HG03103 (cell line): Measurements from ENCODE around the gene BCL11A.

ENCODE experiments used
- ATAC-seq: cut with Tn5 transposase; IDR thresholded peaks from one replicate; pipeline ENCODE4 v1.9.1; 2021; ENCODE audit warnings: low read depth; ENCODE audit not compliant: unreplicated experiment

Gene BCL11A

GRCh38 chr2:60560734-60561644 lies 7.5 kb upstream of the BCL11A start:
- peak; percentile 47 for ATAC-seq

GRCh38 chr2:60559880-60560279 lies 6.4 kb upstream of the BCL11A start:
- no peak for ATAC-seq

GRCh38 chr2:60558536-60558935 lies 5.1 kb upstream of the BCL11A start:
- ATAC-seq, result no peak

- no peak for ATAC-seq
Measured at GRCh38 chr2:60557486-60557864, 4.0 kb upstream of the BCL11A start.

- ATAC-seq, result no peak
Measured at GRCh38 chr2:60556576-60557485, 3.4 kb upstream of the BCL11A start.

GRCh38 chr2:60556175-60556574 lies 2.7 kb upstream of the BCL11A start:
- ATAC-seq, result no peak

GRCh38 chr2:60555783-60556139 lies 2.3 kb upstream of the BCL11A start:
- ATAC-seq, result peak; percentile 8

- peak; percentile 35 for ATAC-seq
Measured at GRCh38 chr2:60555066-60555782, 1.8 kb upstream of the BCL11A start.

- ATAC-seq, result no peak
Measured at GRCh38 chr2:60554646-60555065, 1.2 kb upstream of the BCL11A start.

- ATAC-seq, result peak; percentile 17
Measured at GRCh38 chr2:60554074-60554645, 706 bp upstream of the BCL11A start.

- no peak for ATAC-seq
Measured at GRCh38 chr2:60552851-60553494, 481 bp downstream of the BCL11A start.

GRCh38 chr2:60552078-60552850 lies 1.2 kb downstream of the BCL11A start:
- no peak for ATAC-seq

- no peak for ATAC-seq
Measured at GRCh38 chr2:60551240-60552077, 2.0 kb downstream of the BCL11A start.

GRCh38 chr2:60550984-60551239 lies 2.5 kb downstream of the BCL11A start:
- no peak for ATAC-seq

- peak; percentile 36 for ATAC-seq
Measured at GRCh38 chr2:60550178-60550983, 3.1 kb downstream of the BCL11A start.

- ATAC-seq, result no peak
Measured at GRCh38 chr2:60549928-60550177, 3.6 kb downstream of the BCL11A start.

- ATAC-seq, result no peak
Measured at GRCh38 chr2:60549238-60549927, 4.1 kb downstream of the BCL11A start.

GRCh38 chr2:60548845-60549237 lies 4.6 kb downstream of the BCL11A start:
- no peak for ATAC-seq
